NOMO-1 (cell line): Measurements from ENCODE around the gene SELENBP1.
A peak's percentile ranks its signal among the peaks of the same experiment; 100 is the strongest.

Experiments used
- DNase-seq, 2 experiments: peaks; one replicate each; lab custom pipeline; 2025; ENCODE audit not compliant: unreplicated experiment in 2 of 2; lab: John Stamatoyannopoulos, UW

The SELENBP1 gene

GRCh38 chr1:151346082-151346768, 26.3 kb downstream of the SELENBP1 start:
- no peak for DNase-seq

DNA sequence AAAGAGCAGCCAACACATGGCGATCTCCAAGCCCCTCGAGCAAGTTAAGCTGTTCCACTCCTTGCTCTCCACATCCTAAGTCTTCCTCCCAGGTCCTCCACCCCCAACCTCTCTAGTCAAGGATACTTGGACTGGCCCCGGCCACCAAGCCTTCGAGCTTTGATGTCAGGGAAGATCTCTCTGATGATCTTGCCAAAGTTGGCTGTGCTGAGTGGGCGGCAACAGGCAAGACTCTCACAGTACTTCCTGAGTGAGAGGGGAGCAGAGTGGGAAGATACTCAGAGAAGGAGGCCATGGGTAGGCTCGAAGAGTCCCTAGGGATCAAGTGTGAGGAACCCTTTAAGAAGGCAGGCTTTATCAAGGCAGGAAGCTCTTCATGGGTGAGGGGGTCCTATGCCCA, 28.2 kb downstream of the SELENBP1 start:
- DNase-seq, result no peak

GRCh38 chr1:151343587-151343986, 28.9 kb downstream of the SELENBP1 start:
- no peak for DNase-seq

DNA sequence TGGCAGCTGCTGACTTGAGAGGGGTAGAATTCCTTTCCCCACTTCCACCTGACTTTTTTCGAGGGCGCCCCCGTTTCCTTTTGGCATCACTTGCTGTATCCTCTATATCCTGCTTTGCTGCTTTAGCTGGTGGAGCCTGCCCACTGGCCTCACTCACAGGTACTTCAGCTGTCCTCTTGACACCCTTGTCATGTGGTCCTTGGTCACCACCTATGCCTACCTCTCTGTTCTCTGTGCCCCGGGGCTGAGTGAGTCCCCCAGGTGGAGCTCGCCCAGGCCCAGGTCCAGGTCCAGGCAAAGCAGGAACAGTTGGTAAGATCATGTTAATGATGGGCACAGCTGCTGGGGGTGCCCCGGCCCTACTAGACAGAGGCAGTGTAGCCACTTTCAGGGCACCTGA, 29.9 kb downstream of the SELENBP1 start:
- no peak for DNase-seq

DNA sequence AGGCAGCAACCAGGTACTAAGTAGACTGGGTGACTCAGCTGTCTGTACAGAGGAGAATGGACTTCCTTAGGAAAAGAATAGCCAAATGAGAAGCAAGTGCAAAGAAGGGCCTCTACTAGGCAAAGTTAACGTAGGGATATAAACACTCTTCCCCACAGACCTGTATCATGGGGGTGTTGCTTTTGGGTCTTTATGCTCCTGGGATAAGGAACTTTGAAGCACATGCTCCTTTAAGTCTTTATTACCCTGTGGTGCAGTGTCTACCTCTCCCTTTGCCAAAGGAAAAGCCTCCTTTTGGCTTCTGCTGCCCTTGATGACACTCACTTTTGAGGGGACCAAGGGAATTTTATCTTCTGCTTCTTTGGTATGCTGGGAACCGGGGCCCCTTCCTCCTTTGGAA, 30.5 kb downstream of the SELENBP1 start:
- no peak for DNase-seq

- peak; percentile 44 to 86 for DNase-seq
Measured at GRCh38 chr1:151340870-151341754, 31.4 kb downstream of the SELENBP1 start.

- no peak for DNase-seq
Measured at GRCh38 chr1:151336556-151336955, 35.9 kb downstream of the SELENBP1 start.

- no peak for DNase-seq
Measured at GRCh38 chr1:151334822-151335221, 37.7 kb downstream of the SELENBP1 start.

DNA sequence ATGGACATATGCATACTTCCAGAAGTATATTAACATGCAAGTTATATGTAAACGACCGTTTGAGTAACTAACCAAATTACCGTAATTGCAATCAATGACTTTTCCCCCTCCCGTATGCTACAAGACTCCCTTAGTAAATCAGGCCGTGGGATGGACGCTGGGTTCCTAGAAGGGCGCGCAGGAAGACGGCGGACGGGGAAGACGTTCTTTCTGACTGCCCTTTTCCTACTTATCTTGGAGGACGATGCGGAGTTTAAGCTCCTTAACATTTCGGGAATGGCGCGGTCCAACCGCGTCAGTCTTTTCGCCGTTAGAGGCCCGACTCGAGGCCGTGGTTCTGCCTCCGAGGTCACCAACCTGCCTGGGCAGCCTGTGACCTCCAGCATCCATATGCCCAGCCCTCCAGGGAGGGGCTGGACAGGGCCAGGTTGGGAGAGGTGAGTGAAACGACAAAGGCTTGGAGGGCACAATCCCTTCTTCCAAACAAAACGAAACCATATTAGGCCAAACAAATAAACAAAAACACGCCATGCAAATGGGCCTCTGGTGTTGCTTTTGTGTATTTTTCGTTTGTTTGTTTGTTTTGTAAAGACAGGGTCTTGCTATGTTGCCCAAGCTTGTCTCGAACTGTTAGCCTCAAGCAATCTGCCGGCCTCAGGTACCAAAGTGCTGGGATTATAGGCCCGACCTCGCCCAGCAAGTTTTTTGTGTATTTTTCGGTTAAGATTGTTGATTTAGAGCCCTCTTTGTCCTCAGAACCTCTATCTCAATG, 44.4 kb downstream of the SELENBP1 start:
- no peak for DNase-seq

- DNase-seq, result peak; percentile 90 to 94
Measured at GRCh38 chr1:151327223-151327902, 45.1 kb downstream of the SELENBP1 start, which contains the start of gene PI4KB. Gene PI4KB (minus strand): TSS chr1:151327416. CDS start chr1:151316481, 10,935 bp downstream.

DNA sequence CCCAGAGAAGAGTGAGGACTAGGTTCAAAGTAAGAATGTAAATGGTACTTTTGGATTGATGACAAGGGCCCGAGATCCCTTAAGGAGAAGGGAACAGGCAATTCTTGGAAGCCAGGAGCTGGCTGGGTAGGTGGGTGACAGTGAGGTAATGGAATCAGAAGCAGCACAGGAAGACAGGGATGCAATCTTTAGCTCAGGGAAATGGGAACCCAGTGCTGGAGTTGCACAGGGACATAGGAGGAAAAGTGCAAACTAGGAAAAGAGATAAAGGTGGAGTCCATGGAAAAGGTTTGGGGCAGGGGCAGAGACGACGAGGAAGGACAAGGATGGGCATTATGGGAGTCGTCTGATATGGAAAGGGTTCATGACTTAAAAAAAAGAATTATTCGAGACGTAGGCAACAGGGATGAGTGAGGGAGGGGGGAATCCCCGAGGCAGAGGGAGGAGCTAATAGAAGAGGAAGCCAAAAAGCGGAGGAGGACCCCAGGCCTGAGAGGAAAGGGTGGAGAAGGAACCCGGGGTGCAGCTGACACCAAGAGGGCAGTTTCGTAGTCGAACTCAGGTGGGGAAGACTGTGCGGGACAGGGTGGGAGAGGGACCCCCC, 45.8 kb downstream of the SELENBP1 start:
- peak; percentile 59 to 65 for DNase-seq

- DNase-seq, result no peak
Measured at GRCh38 chr1:151325646-151326429, 46.7 kb downstream of the SELENBP1 start.

GRCh38 chr1:151325231-151325630, 47.3 kb downstream of the SELENBP1 start:
- no peak for DNase-seq

DNA sequence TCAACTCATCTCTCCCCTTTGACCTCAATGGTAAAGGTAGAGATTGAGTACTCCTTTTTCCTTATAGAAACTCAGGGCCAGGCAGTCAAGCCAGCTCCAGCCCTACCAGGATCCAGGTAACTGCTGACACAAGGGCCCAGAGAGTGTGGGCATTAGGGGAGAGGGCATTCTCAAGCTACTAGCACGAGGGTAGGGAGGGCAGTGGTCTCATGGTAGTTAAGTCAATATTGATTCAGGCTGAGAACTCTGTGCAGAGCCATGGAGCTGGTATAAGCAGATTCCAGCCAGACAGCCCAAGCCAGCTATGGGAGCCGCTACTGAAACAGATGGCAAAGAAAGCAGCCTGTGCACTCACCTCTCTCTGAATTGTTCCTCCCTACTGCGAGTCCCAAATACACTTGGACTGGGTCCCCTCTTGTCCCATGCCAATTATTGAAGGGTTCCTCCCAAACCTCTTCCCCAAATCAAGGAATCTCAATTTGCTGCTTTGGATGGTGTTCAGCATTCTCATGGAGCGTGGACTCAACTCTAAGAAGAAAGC, 48.0 kb downstream of the SELENBP1 start:
- no peak for DNase-seq

GRCh38 chr1:151318975-151319374, 53.5 kb downstream of the SELENBP1 start:
- DNase-seq, result no peak

DNA sequence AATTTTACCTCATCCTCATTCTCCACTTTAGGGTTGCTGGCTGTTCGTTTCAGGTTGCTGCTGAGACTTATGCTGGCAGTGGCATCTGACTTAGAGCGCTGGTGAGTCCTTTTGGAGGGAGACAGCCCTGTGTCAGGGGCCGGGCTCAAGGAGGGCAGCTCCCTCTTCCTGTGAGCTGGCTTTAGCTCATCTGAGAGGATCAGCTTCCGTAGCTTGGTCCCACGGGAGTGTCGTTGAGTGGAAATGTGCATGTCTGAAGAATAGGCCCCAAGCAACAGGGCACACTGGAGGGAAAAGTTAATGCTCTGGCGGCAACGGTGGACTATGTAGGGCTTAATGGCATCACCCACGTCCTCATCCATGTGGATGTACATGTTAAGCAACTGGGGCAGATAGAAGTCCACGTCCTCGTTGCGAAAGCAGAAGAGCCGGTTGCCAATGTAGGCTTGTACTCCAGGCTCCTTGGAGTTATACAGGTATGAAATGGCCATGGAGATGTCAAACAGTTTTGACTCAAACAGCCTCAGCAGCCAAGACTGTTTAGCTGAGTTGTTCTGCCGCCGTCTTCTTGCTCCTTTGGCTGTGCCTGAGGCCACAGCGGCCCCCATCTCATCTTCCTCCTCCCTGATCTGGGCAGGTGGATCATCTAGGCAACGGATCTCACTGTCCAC, 56.8 kb downstream of the SELENBP1 start:
- DNase-seq, result no peak
